Suprapubic skin (tissue), 3 donors: ENCODE data around the gene KLHL15.

Experiments
- EP300 ChIP-seq: sonication (generic); formaldehyde crosslinking; IDR thresholded peaks from one replicate; pipeline ENCODE4 v1.6.1; 2017; ENCODE audit warnings: antibody characterized with exemption
- TF ChIP-seq, protein P1 (sequence below), 2 donors: fragments of 200-600 bp in 1 of 2; fragments of 450-650 bp in 1 of 2; sonication (generic) in 1 of 2; IDR thresholded peaks; one replicate each; pipeline ENCODE4 v1.5.1; 2016 to 2019; ENCODE audit warnings: antibody characterized with exemption in 2 of 2, mild to moderate bottlenecking in 1 of 2, moderate library complexity in 1 of 2

DNA sequence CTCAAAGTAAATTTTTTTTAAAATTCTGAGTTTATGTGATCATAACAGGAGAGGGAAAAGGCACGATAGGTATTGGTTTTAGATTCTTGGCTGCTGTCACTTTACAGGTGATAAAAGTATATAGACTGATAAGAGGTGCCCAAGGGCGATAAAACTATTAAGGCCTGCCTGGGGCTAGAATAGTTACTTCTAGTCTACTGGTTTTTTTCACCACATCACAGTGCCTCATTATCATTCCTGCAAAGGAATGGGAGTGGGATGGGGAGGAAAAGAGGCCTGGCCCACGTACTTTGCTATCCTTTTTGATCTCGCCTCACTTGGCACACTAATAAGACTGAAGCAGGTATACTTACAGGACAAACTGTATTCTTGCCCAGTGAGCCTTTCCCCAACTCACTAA is 72.6 kb downstream of the KLHL15 start:
- TF ChIP-seq, protein P1, sequence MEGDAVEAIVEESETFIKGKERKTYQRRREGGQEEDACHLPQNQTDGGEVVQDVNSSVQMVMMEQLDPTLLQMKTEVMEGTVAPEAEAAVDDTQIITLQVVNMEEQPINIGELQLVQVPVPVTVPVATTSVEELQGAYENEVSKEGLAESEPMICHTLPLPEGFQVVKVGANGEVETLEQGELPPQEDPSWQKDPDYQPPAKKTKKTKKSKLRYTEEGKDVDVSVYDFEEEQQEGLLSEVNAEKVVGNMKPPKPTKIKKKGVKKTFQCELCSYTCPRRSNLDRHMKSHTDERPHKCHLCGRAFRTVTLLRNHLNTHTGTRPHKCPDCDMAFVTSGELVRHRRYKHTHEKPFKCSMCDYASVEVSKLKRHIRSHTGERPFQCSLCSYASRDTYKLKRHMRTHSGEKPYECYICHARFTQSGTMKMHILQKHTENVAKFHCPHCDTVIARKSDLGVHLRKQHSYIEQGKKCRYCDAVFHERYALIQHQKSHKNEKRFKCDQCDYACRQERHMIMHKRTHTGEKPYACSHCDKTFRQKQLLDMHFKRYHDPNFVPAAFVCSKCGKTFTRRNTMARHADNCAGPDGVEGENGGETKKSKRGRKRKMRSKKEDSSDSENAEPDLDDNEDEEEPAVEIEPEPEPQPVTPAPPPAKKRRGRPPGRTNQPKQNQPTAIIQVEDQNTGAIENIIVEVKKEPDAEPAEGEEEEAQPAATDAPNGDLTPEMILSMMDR (IDR thresholded peaks at IDR 0.05) = no peak
- no peak for TF ChIP-seq EP300
